Gastrocnemius medialis (tissue), 4 donors: ENCODE data around the gene DNAAF1. TPM values are rescaled to one million over a fixed set of nuclear protein-coding genes. Genes with fewer than 3 reads are reported as not detected.

Source experiments
- ATAC-seq, 2 donors: fragments of 150-250 bp; one replicate each; pipeline ENCODE4 v1.9.1; 2016
- DNase-seq, 2 donors: peaks; one replicate each; pipeline ENCODE4 v3.0.0-alpha.2; 2019
- H3K27ac ChIP-seq, 4 donors: fragments of 200-600 bp; sonication (generic); 1 replicate in 1 of 4; 2 replicates in 3 of 4; pipeline ENCODE4 v1.5.1; 2016 to 2018; ENCODE audit warnings: mild to moderate bottlenecking in 2 of 4, moderate library complexity in 1 of 4
- H3K27me3 ChIP-seq, 3 donors: fragments of 200-600 bp; sonication (generic) in 2 of 3; 1 replicate in 1 of 3; 2 replicates in 2 of 3; pipeline versions ENCODE4 v1.5.1 to v1.6.0; 2016 to 2019; ENCODE audit warnings: mild to moderate bottlenecking in 1 of 3, moderate library complexity in 1 of 3
- H3K36me3 ChIP-seq, 2 donors: fragments of 200-600 bp; sonication (generic) in 1 of 2; one replicate each; pipeline ENCODE4 v1.5.1; 2017 to 2018
- H3K4me1 ChIP-seq, 2 donors: fragments of 200-600 bp; sonication (generic) in 1 of 2; one replicate each; pipeline ENCODE4 v1.5.1; 2016 to 2017; ENCODE audit warnings: mild to moderate bottlenecking in 2 of 2
- H3K4me3 ChIP-seq, 4 donors: fragments of 200-600 bp; sonication (generic) in 3 of 4; 1 replicate in 1 of 4; 2 replicates in 3 of 4; pipeline ENCODE4 v1.5.1; 2016 to 2019; ENCODE audit warnings: mild to moderate bottlenecking in 2 of 4
- H3K9me3 ChIP-seq, 3 donors: fragments of 200-600 bp; sonication (generic) in 2 of 3; 1 replicate in 1 of 3; 2 replicates in 2 of 3; pipeline ENCODE4 v1.5.1; 2016 to 2019
- CTCF ChIP-seq, 5 experiments: fragments of 450-650 bp in 3 of 5; fragments of 200-600 bp in 2 of 5; sonication (generic) in 2 of 5; IDR thresholded peaks in 4 of 5; conservative IDR thresholded peaks in 1 of 5; 1 replicate in 4 of 5; 2 replicates in 1 of 5; pipeline ENCODE4 v1.5.1; 2016 to 2019; ENCODE audit warnings: antibody characterized with exemption in 5 of 5, mild to moderate bottlenecking in 3 of 5, moderate library complexity in 3 of 5
- POLR2A ChIP-seq, 2 donors: fragments of 450-650 bp; IDR thresholded peaks; one replicate each; pipeline ENCODE4 v1.6.1; 2017; ENCODE audit warnings: antibody characterized with exemption in 2 of 2, mild to moderate bottlenecking in 2 of 2, moderate library complexity in 2 of 2
- in situ Hi-C, 4 donors: fragments of 200-750 bp; cut with MboI; loops; one replicate each; pipeline versions ENCODE4 v1.15.0 to v1.8.0; 2017; ENCODE audit warnings: low sequenced_read_pairs in 4 of 4
- intact Hi-C: fragments of 100-400 bp; cut with DNase I; formaldehyde crosslinking; loops from one replicate; pipeline ENCODE4 v1.15.1; 2023; ENCODE audit warnings: low total_unique reads
- total RNA-seq, 4 donors: library from RNA; depleted of rRNA; stranded (reverse); fragments of >200 nt; gene quantifications; one replicate each; pipeline versions ENCODE4 v1.1.0 to v1.2.3, GENCODE V29; 2016

DNAAF1 gene
- total RNA-seq, 4 donors from 2014 or later, result not detected

DNA sequence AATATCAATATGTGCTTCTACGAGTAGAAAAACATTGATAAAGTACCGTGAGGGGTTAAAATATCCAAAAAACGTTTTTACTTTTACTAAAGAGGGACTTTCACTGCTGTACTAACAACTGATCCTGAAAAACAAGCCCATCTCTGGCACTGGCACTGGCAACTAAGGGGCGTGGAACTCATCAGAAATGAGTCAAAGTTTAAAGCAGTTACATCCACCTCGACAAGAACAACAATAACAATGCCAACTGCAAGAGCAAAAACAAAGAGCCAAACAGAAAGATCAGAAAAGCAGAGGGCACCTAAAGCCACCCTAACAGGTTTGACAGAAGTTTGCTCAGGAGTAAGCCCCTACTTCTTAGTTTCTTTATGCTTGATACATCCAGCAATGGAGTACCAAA is 41.4 kb upstream of the DNAAF1 start:
- in situ Hi-C loops (no loop called here), intact Hi-C loops (no loop called here)
- Histone ChIP-seq H3K27me3 (no peaks in the 10 kb centered on the region), H3K4me1 (peaks cover 21 to 27% of the 10 kb centered on the region in 2 donors), H3K4me3 (no peak overlapping the region), H3K36me3 (peaks cover 0 to 5% of the 10 kb centered on the region in 2 donors), H3K27ac (peak overlapping the region; percentile 14 to 50 (median 38)), H3K9me3 (no peaks in the 10 kb centered on the region)
- DNase-seq (no peak), ATAC-seq (peak in 1 of 2 donors; percentile 44)
- no peak for TF ChIP-seq CTCF (IDR thresholded peaks at IDR 0.05 in 4 of 5, conservative IDR thresholded peaks at IDR 0.05 in 1 of 5)
- TF ChIP-seq POLR2A (IDR thresholded peaks at IDR 0.05), result no peak

DNA sequence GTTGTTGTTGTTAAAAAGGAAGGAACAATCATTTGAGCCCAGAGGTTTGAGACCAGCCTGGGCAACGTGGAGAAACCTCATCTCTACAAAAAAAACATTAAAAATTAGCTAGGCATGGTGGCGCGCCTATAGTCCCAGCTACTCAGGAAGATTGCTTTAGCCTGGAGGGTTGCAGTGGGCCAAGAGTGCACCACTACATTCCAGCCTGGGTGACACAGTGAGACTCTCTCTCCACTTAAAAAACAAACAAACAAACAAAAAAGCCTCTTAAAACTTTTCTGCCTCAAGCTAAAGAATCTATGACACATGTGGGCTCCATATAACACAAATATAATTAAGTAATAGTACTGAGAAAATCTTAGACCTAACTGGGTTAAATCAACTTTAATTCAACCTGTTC is 40.9 kb upstream of the DNAAF1 start:
- Histone ChIP-seq H3K27ac (peak overlapping the region; percentile 14 to 50 (median 38)), H3K27me3 (no peaks in the 10 kb centered on the region), H3K4me3 (no peak overlapping the region), H3K4me1 (peaks cover 26 to 33% of the 10 kb centered on the region in 2 donors), H3K36me3 (no peaks in the 10 kb centered on the region), H3K9me3 (no peaks in the 10 kb centered on the region)
- no peak for ATAC-seq
- intact Hi-C loops (no loop called here), in situ Hi-C loops (no loop called here)
- TF ChIP-seq POLR2A (IDR thresholded peaks at IDR 0.05) (no peak), CTCF (IDR thresholded peaks at IDR 0.05 in 4 of 5, conservative IDR thresholded peaks at IDR 0.05 in 1 of 5) (no peak)
- DNase-seq, result no peak

GRCh38 chr16:84105301-84105815 is 39.8 kb upstream of the DNAAF1 start:
- H3K4me1 ChIP-seq, result peaks cover 37 to 44% of the 10 kb centered on the region in 2 donors
- H3K27ac ChIP-seq, result peak overlapping the region in 3 of 4 donors; percentile 14 to 76 (median 27)

GRCh38 chr16:84105948-84106740 is 39.0 kb upstream of the DNAAF1 start:
- intact Hi-C loops (loop anchor here (5.0 kb wide), 2 partner anchors 36 to 209 kb away; partner anchors contain the start of gene MLYCD), in situ Hi-C loops (no loop called here)
- TF ChIP-seq CTCF (IDR thresholded peaks at IDR 0.05 in 4 of 5, conservative IDR thresholded peaks at IDR 0.05 in 1 of 5), result no peak
- no peak for TF ChIP-seq POLR2A (IDR thresholded peaks at IDR 0.05)
- H3K4me3 ChIP-seq, result no peak overlapping the region
- no peaks in the 10 kb centered on the region for H3K36me3 ChIP-seq
- no peak for DNase-seq
- H3K27me3 ChIP-seq, result no peaks in the 10 kb centered on the region
- peak overlapping the region; percentile 14 to 76 (median 65) for H3K27ac ChIP-seq
- peak in 1 of 2 donors; percentile 22 for ATAC-seq
- H3K4me1 ChIP-seq, result peaks cover 45 to 52% of the 10 kb centered on the region in 2 donors
- no peaks in the 10 kb centered on the region for H3K9me3 ChIP-seq

More at GRCh38 chr16:84105301-84105815, 39.8 kb upstream of the DNAAF1 start:
- H3K9me3 ChIP-seq, result no peaks in the 10 kb centered on the region
- H3K36me3 ChIP-seq, result no peaks in the 10 kb centered on the region
- no peak overlapping the region for H3K4me3 ChIP-seq
- no peaks in the 10 kb centered on the region for H3K27me3 ChIP-seq
- in situ Hi-C loops, result no loop called here
- DNase-seq (no peak), ATAC-seq (no peak)
- intact Hi-C loops, result loop anchor here (5.0 kb wide), 2 partner anchors 37 to 208 kb away; partner anchors contain the start of gene MLYCD
- TF ChIP-seq CTCF (IDR thresholded peaks at IDR 0.05 in 4 of 5, conservative IDR thresholded peaks at IDR 0.05 in 1 of 5), result no peak
- TF ChIP-seq POLR2A (IDR thresholded peaks at IDR 0.05), result no peak
